Left renal cortex interstitium (tissue), 4 donors: Measurements from ENCODE around the gene DENND5B. TPM values are rescaled to one million over a fixed set of nuclear protein-coding genes. Genes with fewer than 3 reads are reported as not detected.
A peak's percentile ranks its signal among the peaks of the same experiment; 100 is the strongest.
"Not testable (repeated sequence)": the region's sequence is repeated elsewhere in the genome, so short reads cannot be mapped to it uniquely, and the experiment has no call there.

Experiments used
- DNase-seq, 4 donors: peaks; one replicate each; pipeline ENCODE4 v3.0.0-alpha.2; 2013; ENCODE audit warnings: low read depth in 4 of 4, low spot score in 2 of 4, missing footprints in 1 of 4
- polyA plus RNA-seq, 4 donors: library from polyadenylated mRNA; unstranded; fragments of 120-200 nt; gene quantifications; one replicate each; pipeline ENCODE4 v1.2.1, GENCODE V29; 2013; ENCODE audit not compliant: insufficient read length in 4 of 4

Gene DENND5B
- polyA plus RNA-seq, 4 donors = 27.0 to 31.2 (median 27.4) TPM

- DNase-seq = no peak
Observed at GRCh38 chr12:31594681-31595080, 3.7 kb upstream of the DENND5B start.

GRCh38 chr12:31591380-31591901, 505 bp upstream of the DENND5B start:
- peak in 1 of 4 donors; percentile 63 for DNase-seq

GRCh38 chr12:31589904-31590641, 863 bp downstream of the DENND5B start:
- peak in 2 of 4 donors; percentile 32 to 61 for DNase-seq

- no peak for DNase-seq
Observed at GRCh38 chr12:31589598-31589903, 1.4 kb downstream of the DENND5B start.

GRCh38 chr12:31588976-31589375, 2.0 kb downstream of the DENND5B start:
- no peak for DNase-seq

- DNase-seq = no peak
Observed at GRCh38 chr12:31586728-31587127, 4.2 kb downstream of the DENND5B start.

- no peak for DNase-seq
Observed at GRCh38 chr12:31585895-31586294, 5.0 kb downstream of the DENND5B start.

GRCh38 chr12:31585271-31585670, 5.7 kb downstream of the DENND5B start:
- no peak for DNase-seq

- DNase-seq = no peak
Observed at GRCh38 chr12:31584782-31585181, 6.2 kb downstream of the DENND5B start.

GRCh38 chr12:31583878-31584277, 7.1 kb downstream of the DENND5B start:
- no peak for DNase-seq

- no peak for DNase-seq
Observed at GRCh38 chr12:31582155-31582554, 8.8 kb downstream of the DENND5B start.

- DNase-seq = no peak
Observed at GRCh38 chr12:31578632-31579031, 12.3 kb downstream of the DENND5B start.

- no peak for DNase-seq
Observed at GRCh38 chr12:31574803-31575575, 15.9 kb downstream of the DENND5B start.

GRCh38 chr12:31574367-31574766, 16.6 kb downstream of the DENND5B start:
- DNase-seq = not testable (repeated sequence)

- no peak for DNase-seq
Observed at GRCh38 chr12:31572900-31573600, 17.9 kb downstream of the DENND5B start.

GRCh38 chr12:31570880-31571279, 20.1 kb downstream of the DENND5B start:
- DNase-seq = no peak

- DNase-seq = not testable (repeated sequence)
Observed at GRCh38 chr12:31569517-31569916, 21.4 kb downstream of the DENND5B start.

- no peak for DNase-seq
Observed at GRCh38 chr12:31568498-31568897, 22.4 kb downstream of the DENND5B start.

GRCh38 chr12:31567029-31567428, 23.9 kb downstream of the DENND5B start:
- no peak for DNase-seq

- DNase-seq = no peak
Observed at GRCh38 chr12:31566547-31566946, 24.4 kb downstream of the DENND5B start.

GRCh38 chr12:31562594-31563328, 28.2 kb downstream of the DENND5B start:
- no peak for DNase-seq
